GM13976 (cell line): Measurements from ENCODE around the gene OR5V1.
A peak's percentile ranks its signal among the peaks of the same experiment; 100 is the strongest.
"Not testable (repeated sequence)": the region's sequence is repeated elsewhere in the genome, so short reads cannot be mapped to it uniquely, and the experiment has no call there.

ENCODE experiments used
- DNase-seq: peaks from one replicate; pipeline ENCODE4 v3.0.0; 2012; ENCODE audit warnings: low spot score
- in situ Hi-C: fragments of 300-500 bp; cut with MboI; formaldehyde crosslinking; loops from one replicate; pipeline ENCODE4 v1.12.0; 2022; ENCODE audit warnings: low sequenced_read_pairs, mixed read lengths, inconsistent platforms; ENCODE audit not compliant: unreplicated experiment
- TF ChIP-seq, protein P1 (sequence below): IDR thresholded peaks from 2 replicates; pipeline ENCODE4 v1.5.1; 2012; ENCODE audit warnings: borderline replicate concordance, mild to moderate bottlenecking; ENCODE audit not compliant: insufficient read depth; ENCODE audit errors: extremely low read depth, missing control alignments, control extremely low read depth

The OR5V1 gene

DNA sequence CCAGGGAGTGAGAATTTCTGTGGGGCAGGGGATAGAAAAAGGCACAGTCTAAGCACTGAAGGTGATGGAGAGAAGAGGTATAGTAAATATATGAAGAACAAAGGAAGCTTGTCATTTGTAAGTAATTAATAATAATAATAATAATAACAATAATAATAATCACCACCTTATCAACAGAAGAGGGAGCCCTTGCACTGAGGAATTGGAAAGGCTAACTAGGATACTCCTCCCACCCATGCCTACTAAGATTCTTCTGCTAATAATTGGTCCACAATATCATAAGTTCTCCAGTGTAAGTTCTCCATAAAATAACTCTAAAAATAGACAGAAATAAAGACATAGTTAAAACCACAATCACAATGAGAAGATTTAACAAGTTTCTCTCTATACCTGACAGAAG lies 7.3 kb upstream of the OR5V1 start:
- DNase-seq = peak; percentile 33

DNA sequence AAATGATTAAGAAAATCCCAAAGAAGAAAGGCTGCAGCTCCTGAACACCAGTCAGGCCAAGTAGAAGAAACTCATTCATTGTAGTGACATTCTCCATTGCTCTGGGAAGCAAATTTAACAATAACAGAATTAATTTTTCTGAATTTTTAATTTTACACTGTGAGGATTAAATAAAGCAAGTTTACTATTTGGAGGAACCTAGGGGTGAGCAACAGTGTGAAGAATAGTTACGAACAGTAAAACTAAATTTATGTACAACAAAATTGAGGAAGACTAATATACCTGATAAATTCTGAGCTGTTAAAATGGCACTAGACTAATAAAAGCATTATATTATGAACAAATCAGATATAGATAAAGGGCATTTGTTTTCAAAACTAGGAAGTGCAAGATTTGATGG lies 6.5 kb upstream of the OR5V1 start, which contains the start of gene OR12D3:
Gene OR12D3, minus strand, starts transcription at position 101 of the 400 bp plus-strand sequence. Its CDS starts 4 bp downstream, at position 97.
- in situ Hi-C loops = no loop called here
- DNase-seq = no peak
- TF ChIP-seq, protein P1, sequence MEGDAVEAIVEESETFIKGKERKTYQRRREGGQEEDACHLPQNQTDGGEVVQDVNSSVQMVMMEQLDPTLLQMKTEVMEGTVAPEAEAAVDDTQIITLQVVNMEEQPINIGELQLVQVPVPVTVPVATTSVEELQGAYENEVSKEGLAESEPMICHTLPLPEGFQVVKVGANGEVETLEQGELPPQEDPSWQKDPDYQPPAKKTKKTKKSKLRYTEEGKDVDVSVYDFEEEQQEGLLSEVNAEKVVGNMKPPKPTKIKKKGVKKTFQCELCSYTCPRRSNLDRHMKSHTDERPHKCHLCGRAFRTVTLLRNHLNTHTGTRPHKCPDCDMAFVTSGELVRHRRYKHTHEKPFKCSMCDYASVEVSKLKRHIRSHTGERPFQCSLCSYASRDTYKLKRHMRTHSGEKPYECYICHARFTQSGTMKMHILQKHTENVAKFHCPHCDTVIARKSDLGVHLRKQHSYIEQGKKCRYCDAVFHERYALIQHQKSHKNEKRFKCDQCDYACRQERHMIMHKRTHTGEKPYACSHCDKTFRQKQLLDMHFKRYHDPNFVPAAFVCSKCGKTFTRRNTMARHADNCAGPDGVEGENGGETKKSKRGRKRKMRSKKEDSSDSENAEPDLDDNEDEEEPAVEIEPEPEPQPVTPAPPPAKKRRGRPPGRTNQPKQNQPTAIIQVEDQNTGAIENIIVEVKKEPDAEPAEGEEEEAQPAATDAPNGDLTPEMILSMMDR = no peak

More for the DNA sequence above, 7.3 kb upstream of the OR5V1 start:
- TF ChIP-seq, protein P1 = no peak
- in situ Hi-C loops = no loop called here

DNA sequence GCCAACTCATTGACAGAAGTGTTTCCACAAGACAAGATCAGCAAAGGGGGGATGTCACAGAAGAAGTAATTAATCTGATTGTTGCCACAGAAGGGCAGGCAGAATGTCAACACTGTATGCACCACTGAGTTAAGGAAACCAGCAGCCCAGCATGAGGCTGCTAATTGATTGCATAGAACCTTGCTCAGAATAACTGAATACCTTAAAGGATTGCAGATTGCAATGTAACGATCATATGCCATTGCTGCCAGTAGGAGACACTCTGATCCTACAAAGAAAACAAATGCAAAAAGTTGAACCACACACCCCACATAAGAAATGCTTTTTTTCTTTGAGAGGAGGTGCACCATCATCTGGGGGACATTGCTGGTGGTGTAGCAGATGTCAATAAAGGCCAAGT lies 13.1 kb downstream of the OR5V1 start:
- in situ Hi-C loops = no loop called here
- TF ChIP-seq, protein P1 = no peak
- DNase-seq = no peak

DNA sequence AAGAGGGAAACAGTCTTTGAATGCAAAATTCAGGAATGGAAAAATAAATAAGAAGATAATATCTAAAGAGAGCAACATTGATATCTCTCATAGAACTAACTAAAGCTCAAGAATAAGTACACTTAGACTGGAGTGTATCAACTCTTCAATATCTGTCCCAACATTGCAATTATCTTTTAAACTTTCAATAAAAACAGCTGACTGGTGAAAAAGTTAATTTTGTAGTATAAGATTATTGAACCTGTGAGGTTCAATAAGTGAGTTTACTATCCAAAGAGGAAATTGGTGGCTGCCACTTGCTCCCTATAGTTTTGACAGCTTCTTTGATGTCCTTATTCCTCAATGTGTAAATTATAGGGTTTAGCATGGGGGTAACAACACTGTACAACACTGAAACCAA lies 13.7 kb downstream of the OR5V1 start:
- TF ChIP-seq, protein P1 = no peak
- in situ Hi-C loops = no loop called here
- no peak for DNase-seq

DNA sequence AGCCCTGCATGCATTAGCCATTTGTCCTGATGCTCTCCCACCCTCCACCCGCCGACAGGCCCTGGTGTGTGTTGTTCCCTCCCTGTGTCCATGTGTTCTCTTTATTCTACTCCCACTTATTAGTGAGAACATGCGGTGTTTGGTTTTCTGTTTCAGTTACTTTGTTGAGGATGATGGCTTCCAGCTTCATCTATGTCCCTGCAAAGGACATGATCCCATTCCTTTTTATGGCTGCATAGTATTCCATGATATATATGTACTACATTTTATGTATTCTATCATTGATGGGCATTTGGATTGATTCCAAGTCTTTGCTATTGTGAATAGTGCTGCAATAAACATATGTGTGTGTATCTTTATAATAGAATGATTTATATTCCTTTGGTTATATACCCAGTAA lies 19.3 kb downstream of the OR5V1 start:
- DNase-seq, in situ Hi-C loops: not testable (repeated sequence)

DNA sequence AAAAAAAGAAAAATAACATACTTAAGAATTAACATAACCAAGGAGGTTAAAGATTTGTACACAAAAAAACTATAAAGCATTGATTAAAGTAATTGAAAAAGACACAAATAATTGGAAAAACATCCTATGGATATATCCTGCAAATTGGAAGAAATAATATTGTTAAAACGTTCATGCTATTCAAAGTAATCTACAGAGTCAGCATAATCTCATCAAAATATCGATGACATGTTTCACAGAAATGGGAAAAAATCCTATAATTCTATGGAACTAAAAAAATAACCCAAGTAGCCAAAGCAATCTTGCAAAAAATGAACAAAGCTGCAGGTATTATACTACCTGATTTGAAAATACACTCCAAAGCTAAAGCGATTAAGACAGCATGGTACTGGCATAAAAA lies 23.3 kb downstream of the OR5V1 start:
- no peak for DNase-seq
- in situ Hi-C loops = no loop called here
- TF ChIP-seq, protein P1 = no peak

DNA sequence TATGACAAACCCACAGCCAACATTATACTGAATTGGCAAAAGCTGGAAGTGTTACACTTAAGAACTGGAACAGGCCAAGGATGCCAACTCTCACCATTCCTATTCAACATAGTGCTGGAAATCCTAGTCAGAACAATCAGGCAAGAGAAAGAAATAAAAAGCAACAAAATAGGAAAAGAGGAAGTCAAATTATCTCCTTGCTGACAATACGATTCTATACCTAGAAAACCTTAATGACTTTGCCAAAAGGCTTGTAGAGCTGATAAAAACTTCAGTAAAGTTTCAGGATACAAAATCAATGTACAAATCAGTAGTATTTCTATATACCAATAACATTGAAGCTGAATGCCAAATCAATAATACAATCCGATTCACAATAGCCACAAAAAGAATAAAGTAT lies 32.4 kb downstream of the OR5V1 start:
- in situ Hi-C loops = no loop called here
- no peak for DNase-seq
- TF ChIP-seq, protein P1 = no peak
